ENCODE results near the gene COL24A1.

Gene COL24A1

GRCh38 chr1:86156566-86157455 lies at the start of gene COL24A1:
Gene COL24A1 (minus strand): TSS chr1:86156772. CDS start chr1:86156396, 376 bp downstream.
- no peak for DNase-seq

- DNase-seq = no peak
These were observed 49.2 kb upstream of the COL24A1 start for GRCh38 chr1:86205741-86206140.

GRCh38 chr1:86202552-86203340 lies 46.2 kb upstream of the COL24A1 start:
- no peak for DNase-seq

DNA sequence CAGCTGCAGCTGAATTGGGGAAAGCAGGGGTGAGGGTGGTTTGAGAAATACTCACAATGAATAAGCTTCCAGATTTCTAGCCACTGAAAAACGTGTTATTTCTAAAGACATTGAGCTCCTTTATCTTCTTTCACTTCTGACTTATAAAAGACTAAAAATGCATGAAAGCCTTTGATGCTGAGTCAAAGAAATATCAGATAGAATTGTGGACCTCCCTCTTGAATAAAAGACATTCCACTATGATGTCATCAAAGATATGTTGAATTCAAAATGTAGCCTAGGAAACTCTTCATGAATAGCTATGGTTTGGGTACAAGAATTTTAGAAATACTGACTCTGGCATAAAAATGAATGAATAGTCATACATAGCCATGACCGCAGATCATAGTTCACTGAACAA lies 44.7 kb upstream of the COL24A1 start:
- no peak for DNase-seq

- DNase-seq = no peak
These were observed 44.3 kb upstream of the COL24A1 start for GRCh38 chr1:86200901-86201300.

DNA sequence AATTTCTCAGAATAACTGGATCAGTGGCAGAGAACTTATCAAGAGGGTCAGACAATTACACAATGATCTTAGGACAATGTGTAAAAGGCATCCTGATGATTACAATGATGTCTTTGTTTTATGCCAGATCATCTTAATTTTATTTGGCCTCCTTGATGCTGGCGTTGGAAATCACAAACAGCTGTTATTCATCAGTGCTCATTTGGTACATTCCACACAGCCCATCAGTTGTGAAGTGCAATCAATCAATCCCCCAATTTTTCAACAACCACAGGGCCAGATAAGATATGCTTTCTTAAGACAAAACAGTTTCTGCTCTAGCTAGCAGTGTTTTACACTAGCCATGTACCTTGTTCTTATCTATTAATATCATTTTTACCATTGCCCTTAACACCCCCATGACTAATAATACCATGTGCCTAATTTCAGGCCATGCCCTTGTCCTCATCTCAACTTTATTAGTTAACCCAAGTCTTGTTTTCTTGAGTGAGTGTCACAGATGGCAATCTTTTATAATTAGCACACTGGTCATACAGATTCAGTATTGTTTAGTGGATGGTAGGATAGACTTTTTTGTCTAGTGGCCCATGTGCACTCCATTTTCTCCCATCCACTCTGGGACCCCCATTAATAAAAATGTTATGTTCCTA lies 40.8 kb upstream of the COL24A1 start:
- DNase-seq = no peak

GRCh38 chr1:86195281-86195680 lies 38.7 kb upstream of the COL24A1 start:
- DNase-seq = no peak

DNA sequence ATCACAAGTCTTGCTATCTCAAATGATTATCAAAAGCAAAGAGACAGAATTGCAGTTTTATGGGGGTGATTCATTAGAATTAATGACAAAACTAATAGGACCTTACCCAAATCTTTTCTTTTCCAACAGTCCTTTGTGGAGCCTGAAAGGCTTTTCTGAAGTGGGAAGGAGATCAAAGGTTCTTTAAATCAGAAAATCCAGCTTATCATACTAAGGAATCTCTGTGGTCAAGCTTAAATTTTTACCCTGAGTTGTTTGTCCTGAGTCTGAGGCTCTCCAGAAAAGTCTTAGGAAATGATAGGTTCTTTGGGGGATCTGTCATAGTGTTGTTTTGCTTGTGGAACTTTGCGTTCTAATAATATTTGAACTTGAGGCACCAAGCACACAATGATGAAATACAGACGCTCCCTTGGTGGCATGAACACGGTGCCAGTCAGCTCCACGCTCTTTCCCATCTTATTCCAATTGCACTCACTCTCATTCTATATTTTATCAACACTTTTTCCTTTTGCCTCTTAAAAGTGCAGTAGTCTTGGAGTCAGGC lies 38.0 kb upstream of the COL24A1 start:
- DNase-seq = no peak

DNA sequence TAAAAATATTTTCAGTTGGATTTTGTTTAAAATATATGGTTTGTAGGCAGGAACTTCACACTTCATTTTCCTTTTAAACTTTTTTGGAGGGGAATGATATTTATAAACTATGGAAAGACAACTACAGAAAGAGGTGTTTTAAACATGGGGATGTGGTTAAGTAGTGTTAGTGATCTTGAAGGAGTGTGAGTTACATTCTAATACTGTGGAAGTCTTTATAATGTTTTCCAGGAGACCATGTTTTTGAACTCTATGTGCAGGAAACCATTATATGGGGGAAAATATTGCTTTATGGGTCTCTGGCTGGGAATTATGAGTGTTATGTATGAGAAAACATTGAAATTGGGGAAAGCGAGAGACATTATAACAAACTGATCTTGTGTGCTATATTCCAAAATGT lies 35.8 kb upstream of the COL24A1 start:
- no peak for DNase-seq

DNA sequence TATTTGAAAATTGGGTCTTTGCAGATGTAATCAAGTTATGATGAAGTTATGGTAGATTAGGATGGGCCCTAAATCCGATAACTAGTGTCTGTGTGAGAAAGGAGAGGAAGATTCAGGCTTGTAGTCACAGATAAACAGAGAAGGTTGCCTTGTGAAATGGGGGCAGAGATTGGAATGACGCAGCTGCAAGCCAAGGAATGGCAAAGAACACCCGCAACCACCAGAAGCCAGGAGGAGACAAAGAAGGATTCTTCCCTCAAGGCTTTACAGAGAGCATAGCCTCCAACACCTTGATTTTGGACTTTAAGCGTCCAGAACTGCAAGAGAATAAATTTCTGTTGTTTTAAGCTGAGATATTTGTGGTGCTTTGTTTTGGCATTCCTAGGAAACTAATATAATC lies 35.4 kb upstream of the COL24A1 start:
- no peak for DNase-seq

GRCh38 chr1:86190873-86191272 lies 34.3 kb upstream of the COL24A1 start:
- DNase-seq = no peak

DNA sequence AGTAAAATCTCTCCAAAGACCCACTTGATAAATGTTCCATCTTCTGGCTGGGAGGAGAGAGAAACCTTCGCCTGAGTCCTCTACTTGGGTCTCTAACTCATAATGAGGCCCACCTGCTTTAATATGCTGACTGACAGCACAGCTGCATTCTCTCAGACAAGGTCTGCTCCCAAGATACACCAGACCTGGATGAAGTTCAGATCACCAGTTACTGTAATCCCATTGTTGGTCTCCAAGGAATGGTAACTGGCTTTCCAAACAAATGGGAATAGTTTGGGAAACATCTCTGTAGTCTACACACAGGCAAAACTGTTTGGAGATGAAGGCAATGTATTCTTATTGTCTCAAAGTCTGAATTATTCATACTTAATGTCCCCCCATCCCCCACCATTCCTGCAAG lies 27.9 kb upstream of the COL24A1 start:
- DNase-seq = no peak

- no peak for DNase-seq
These were observed 27.2 kb upstream of the COL24A1 start for GRCh38 chr1:86183810-86184209.

DNA sequence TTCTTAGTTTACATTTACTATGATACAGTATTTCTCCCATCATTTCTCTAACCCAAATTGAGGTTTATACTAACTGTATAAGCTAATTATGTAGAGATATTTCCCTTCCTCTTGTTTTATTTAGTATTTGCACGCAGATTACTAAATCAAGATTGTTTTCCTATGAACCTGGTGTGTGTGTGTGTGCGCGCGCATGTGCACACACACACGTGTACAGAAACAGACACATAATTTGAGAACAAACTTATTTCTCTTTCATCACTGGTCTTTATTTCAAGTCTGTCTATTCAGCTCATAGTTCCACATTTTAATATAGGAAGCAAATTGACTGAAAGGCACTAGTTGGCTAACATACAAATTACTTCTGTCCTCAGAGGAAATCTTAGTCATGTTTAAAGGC lies 19.7 kb upstream of the COL24A1 start:
- no peak for DNase-seq

DNA sequence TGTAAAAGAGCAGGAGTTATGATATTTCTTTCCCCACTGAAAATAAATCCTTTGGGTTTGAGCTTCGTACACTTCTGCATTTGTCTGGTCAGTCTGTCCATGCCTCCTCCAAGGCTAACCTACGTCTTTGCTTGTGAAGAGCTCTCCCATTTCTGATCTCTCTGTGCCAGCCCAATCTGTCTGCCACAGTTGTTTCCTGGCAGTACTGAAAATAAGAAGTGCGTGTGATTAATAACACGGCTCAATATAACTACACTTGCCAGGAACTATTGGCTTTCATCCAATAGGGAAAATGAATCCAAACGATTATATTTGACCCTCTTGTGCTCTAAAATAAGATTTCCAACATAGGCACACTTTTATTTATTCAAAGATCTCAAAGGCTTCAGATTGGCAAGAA lies 19.2 kb upstream of the COL24A1 start:
- no peak for DNase-seq

- no peak for DNase-seq
These were observed 13.1 kb upstream of the COL24A1 start for GRCh38 chr1:86169625-86170024.

DNA sequence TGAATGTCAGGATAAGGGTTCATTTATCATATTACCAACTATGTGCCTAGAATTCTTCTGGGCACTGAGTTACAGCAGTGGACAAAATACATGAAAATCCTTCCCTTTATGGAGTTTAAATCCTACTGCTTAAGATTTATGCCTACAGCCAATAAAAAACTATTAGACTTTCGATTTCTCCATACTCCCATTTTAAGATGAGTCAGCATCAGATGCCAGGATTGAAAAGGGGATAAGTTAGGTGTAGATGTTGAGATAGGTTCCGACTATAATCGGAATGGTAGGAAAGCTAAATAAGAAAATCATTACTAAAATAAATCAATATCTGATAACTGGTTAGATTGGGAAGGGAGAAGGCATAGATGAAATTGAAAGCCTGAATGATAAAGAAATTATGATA lies 3.2 kb upstream of the COL24A1 start:
- DNase-seq = no peak

DNA sequence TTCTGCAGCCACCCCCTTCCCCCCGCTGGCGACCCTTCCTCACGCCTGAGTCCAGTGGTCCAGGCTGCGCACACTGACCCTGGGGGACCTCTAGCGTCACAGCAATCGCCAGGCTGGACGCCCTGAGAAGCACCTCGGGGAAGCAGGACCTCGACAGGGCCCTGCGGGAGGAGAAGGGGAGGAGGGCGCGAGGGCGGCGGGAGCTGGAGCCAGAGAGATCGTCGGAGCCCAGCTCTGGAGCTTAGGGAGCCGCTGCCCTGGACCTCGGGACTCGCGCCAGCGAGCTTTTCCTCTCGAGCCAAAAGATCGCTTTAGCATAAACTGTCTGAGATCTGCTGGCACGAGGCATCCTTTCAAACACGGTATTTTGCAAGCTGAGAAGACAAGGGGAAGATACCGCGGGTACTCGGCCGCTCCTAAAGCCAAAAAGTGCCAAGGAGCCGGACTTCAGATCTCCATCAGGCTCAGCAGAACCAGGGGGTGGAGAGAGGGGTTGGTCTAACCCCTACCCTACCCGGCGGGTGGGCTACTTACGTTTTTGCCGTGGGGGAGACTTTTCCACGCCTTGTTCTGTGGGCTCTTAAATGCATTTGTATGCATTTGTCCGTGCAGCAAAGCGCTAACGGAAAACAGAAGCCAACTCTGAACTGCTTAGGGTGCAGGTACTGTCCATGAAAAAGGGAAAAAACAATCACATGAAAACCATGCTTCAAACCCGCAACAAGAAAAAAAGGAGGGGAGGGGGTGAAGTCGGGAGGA lies 586 bp downstream of the COL24A1 start:
- no peak for DNase-seq

- DNase-seq = no peak
These were observed 1.3 kb downstream of the COL24A1 start for GRCh38 chr1:86155051-86155806.

GRCh38 chr1:86154571-86155050 lies 2.0 kb downstream of the COL24A1 start:
- DNase-seq = no peak

- no peak for DNase-seq
These were observed 2.7 kb downstream of the COL24A1 start for GRCh38 chr1:86153836-86154235.

- no peak for DNase-seq
These were observed 3.7 kb downstream of the COL24A1 start for GRCh38 chr1:86152887-86153286.

Data from activated effector memory CD4-positive, alpha-beta T cell treated with Interleukin-2 at 50 U/mL for 16 hours (primary cell).